Fibroblast of skin of back (primary cell): ENCODE results near the gene NEK1. TPM values are rescaled to one million over a fixed set of nuclear protein-coding genes. Genes with fewer than 3 reads are reported as not detected.

Experiments used
- DNase-seq: peaks from one replicate; pipeline ENCODE4 v3.0.0-alpha.2; 2013
- polyA plus RNA-seq, 2 experiments: library from polyadenylated mRNA; unstranded; fragments of 120-200 nt; gene quantifications; one replicate each; pipeline ENCODE4 v1.2.1, GENCODE V29; 2013; ENCODE audit not compliant: insufficient read length in 2 of 2

Gene NEK1, protein sequence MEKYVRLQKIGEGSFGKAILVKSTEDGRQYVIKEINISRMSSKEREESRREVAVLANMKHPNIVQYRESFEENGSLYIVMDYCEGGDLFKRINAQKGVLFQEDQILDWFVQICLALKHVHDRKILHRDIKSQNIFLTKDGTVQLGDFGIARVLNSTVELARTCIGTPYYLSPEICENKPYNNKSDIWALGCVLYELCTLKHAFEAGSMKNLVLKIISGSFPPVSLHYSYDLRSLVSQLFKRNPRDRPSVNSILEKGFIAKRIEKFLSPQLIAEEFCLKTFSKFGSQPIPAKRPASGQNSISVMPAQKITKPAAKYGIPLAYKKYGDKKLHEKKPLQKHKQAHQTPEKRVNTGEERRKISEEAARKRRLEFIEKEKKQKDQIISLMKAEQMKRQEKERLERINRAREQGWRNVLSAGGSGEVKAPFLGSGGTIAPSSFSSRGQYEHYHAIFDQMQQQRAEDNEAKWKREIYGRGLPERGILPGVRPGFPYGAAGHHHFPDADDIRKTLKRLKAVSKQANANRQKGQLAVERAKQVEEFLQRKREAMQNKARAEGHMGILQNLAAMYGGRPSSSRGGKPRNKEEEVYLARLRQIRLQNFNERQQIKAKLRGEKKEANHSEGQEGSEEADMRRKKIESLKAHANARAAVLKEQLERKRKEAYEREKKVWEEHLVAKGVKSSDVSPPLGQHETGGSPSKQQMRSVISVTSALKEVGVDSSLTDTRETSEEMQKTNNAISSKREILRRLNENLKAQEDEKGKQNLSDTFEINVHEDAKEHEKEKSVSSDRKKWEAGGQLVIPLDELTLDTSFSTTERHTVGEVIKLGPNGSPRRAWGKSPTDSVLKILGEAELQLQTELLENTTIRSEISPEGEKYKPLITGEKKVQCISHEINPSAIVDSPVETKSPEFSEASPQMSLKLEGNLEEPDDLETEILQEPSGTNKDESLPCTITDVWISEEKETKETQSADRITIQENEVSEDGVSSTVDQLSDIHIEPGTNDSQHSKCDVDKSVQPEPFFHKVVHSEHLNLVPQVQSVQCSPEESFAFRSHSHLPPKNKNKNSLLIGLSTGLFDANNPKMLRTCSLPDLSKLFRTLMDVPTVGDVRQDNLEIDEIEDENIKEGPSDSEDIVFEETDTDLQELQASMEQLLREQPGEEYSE (N-terminal part only)
- polyA plus RNA-seq (2013, experiment 1 of 2; ENCODE audit: insufficient read length), result 6.9 TPM
- polyA plus RNA-seq (2013, experiment 2 of 2; ENCODE audit: insufficient read length), result 8.5 TPM

DNA sequence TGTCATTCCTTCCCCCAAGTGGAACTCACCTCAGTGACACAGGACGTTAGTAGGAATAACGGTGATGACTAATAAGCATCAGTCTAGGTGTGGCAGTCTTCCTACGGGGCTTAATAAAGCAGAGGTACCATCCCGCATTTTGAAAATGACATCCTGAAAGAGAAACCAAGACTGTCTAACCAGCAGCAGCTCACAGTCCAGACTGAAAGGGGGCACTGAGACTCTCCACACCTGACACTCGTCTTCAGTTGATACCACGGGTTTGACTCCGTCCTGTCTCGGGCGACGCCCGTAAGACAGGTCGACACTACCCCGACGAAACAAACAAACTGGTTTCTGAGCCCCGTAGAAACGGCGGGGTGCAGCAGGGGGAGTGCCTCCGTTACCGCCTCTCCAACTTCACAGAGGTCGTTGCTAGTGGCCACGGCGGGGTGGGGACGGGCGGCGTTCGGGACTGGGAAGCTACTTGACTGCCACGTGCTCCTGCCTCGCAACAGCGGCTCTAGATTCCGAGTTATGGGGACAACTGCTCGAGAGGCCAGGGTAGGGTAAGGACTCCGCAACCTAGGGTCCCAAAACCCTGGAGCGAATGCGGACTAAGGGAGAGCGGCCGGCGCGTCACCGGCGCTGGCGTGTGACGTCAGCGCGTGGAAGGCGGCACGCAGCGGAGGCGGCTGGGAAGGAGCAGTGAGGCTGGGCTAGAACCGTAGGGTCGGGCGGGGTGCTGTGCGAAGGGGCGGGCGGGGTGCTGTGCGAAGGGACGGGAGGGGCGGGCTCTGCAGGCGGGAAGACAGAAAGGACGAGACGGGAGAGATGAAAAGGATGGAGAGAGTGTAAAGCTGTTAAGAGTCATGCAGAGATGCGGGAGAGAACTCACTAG is at the start of gene NEK1:
Gene NEK1 (minus strand): TSS at position 593 of the 880 bp plus-strand sequence. CDS start 9,953 bp downstream, outside the sequence.
- DNase-seq, result peak; percentile 90

DNA sequence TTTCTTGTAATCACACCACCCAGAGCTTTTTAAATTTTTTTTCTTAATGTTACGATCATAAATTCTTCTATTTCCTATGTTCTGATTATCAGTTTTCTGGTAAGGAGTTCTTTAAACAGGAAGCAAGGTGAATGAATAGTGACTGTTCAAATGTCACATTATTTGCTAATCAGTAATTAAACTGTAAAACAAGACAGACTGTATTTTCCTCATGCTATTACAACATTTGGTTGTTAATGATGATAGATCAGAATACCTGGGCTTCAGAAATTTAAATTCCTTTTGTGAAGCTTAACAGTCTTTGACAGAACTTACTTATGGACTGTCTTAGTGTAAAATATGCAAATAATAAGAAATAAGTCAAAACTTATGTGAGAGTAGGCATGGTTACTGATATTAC is 49.4 kb upstream of the NEK1 start:
- DNase-seq, result no peak

DNA sequence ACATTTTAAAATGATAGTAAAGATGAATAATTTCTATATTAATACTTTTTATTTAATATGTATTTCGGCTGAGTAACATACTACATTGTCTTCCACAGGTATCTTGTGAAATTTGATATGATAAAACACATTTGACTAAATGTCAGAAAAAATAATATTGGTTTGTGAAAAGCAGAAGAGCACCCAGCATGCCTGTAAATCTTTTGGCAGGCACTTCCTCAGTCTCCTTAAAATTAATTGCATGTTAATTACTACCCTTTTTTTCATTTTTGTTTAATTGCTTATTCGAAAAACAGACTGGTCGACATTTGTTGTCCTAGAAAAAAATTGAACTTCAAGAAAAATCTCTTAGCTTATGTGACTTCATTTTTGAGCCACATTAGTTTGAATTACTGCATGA is 48.5 kb upstream of the NEK1 start:
- DNase-seq, result no peak

DNA sequence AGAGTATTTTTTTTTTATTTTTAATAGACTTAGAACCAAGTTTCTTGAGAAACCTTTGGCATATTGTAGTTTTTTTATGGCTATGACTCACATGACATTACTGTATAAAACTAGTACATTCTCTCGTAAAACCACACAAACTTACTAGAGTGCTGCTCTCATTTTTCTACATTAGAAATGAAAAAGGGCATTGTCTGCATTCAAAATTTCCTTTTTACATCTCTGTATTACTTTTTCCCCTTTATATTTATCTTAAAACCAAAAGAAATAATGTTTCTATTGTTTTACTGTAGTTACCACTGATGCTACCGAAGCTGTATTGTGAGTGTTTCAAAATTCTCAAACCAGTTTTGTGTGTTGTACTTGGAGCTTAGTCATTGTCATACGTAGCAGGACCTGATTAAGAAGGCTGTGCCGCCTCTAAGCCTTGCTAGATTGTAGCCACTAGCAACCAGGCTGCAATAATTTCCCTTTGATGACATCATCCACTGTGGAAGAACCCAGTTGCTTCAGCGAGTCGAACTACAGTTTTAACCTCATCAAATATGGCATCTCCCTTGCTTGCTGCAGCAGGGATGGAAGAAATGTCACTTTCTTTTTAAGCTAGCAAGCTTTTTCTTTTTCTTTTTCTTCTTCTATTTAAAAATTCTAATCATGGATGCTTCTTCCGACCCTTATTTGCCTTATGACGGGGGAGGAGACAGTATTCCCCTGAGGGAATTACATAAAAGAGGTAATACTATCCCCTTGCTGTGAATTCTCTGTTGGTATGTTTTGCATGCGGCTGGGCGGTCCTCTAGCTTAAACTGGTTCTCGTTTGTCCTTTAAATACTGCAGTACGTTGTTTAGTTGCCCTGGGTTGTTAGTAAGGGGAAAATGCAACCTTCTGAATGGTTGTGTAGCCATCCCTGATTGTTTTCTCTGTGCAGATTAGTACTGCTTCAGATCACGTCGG is 47.6 kb upstream of the NEK1 start:
- DNase-seq, result peak; percentile 98

DNA sequence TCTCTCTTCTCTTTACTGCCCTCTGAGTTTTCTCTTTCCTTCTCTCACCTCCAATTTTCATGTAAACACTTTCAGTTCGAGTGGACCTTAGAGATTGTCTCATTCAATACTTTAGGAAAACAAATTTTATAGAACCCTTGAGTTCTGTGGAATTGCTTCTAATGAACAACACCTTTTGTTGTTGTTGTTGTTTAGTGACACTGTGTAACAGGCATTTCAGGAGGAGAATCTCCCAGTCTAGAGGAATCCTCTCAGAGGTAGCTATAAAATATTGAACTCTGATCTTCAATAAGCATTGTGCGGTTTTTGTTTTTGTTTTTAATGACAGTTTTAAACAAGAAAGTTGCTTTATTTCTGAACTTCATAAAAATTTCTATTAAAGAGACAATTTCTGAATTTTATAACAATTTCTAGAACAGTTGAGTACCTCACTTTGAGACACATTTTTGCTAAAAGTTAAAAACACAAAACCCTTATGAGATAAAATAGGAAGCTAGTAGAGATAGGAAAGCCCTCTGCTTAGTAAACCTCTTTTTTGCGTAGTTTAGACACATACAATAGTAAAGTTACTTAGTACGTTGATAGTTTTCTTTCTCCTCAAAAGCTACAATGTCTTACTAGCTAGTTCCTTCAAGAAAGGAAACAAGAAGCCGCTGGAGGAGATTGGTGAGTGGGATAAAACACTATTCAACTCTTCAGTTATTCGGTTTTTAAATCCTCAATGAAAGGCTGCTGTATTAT is 46.8 kb upstream of the NEK1 start:
- no peak for DNase-seq

DNA sequence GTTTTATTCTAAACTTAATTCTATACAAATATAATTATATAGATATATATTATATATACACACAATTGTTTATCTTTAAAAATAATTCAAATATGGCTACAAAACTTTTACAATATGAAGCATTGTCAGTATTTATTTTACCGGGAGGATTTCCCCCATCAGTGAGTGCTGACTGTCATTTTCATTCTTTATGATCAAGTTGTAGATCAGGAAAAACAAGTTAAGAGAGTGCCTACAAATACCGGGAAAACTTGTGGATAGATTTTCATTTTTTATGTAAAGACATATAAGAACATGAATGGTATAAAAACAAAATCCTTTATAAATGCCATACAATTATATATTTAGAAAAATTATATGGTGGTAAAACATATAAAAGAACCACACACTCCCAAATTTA is 45.8 kb upstream of the NEK1 start:
- no peak for DNase-seq

DNA sequence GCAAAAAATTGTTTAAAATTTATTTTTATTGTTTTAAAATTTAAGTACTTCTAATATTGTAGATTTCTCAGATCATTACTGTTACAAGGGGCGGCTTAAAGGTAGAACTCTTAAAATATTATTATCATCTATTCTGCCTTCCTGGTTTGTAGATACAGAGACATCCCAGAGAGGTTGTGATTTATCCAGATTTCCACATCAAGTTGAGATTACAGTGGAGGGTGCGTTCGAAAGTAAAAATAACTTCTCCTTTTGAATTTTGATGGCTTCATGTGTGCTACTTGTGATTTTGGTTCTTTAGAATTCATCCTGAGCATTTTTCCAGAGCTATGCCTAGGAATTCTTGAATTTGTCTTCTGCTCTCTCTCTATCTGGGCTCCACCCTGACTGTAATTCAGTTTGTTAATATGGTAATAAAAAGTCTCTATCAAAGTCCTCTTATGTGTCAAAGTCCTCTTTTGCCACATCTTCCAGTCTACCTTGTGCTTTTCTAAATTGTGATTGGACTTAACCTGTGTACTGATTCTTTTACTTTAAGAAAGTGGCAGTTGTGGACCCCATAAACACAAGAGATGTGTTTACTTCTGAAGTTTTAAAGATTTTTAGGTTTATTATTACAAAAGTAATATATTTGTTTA is 45.2 kb upstream of the NEK1 start:
- DNase-seq, result no peak

DNA sequence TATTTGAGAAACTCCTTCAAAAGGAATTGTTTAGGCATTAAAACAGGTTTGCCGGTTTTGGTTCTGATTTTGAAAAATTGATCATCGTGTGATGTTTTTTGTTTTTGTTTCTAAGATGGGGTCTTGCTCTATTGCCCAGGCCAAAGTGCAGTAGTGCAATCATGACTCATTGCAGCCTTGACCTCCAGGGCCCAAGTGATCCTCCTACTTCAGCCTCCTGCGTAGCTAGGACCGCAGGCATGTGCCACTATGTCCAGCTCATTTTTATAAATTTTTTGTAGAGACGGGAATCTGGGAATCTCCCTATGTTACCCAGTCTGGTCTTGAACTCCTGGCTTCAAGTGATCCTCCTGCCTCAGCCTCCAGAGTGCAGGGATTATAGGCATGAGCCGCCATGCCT is 43.0 kb upstream of the NEK1 start:
- no peak for DNase-seq

DNA sequence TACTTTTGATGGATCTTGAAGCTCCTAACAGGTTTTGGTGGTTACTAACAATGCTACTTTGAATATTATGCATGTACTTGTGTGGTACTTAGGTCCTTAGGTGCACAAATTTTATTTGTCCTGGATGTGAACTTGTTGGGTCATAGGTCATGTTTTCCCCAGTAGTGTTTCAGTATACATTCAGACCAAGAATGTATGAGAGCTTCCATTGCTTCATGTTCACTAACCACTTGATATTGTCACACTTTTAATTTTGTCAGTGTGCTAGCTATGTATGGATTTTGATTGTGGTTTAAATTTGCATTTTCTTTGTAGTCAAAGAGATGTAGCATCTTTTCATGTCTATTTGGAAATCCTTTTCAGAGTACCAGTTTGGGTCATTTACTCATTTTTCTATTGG is 40.2 kb upstream of the NEK1 start:
- DNase-seq, result no peak

DNA sequence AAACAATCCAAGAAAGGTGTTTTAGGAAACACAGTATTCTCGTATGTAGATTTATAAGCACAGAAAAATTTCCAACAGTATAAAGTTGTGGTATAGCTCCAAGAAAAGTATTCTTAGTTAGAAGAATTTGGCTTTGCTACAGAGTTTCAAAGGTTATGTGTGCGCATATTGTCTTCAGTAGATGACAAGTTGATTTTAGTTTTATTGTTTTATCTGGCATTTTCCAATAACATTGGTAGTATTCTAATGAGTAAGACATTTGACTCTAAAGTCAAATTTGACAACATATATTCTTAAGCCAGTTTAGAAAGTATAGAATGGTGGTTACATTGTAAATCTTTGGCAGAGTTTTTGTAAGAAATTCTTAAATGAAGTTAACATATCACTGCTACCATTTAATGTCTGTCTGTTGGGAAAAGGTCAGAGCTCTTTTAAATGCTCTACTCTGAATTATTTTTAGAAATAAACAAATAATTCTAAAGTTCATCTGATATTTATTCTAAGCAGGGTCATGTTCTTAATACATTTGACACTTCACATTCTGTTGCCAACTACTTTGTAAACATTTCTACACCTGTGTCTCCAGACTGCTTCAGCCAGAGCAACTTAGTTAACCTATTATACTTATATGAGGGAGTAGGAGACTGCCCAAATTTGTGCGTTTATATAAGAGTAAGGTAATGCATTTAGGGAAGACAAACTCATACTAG is 38.0 kb upstream of the NEK1 start:
- DNase-seq, result no peak

DNA sequence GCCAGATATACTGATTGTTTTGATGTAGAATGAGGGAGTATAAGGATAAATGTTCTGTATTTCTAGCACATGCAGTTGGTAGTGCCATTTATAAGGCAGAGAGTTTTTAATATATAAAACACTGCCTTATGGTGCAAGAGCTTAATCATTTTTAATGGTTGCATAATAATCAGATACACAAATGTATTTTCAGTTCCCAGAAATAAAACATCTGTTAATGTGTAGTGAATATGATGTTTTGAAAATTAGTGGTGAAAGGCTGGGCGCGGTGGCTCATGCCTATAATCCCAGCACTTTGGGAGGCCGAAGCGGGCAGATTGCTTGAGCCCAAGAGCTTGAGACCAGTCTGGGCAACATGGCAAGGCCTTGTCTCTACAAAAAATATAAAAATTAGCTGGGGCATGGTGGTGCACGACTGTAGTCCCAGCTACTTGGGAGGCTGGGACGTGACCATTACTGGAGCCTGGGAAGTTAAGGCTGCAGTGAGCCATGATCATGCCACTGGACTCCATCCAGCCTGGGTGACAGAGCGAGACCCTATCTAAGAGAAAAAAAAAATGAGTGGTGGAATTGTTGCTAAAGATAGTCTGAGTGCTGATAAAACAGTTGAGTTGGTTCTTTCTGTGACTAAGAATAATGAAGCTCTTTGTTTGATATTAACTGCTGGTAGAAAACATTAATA is 37.3 kb upstream of the NEK1 start:
- DNase-seq, result no peak

DNA sequence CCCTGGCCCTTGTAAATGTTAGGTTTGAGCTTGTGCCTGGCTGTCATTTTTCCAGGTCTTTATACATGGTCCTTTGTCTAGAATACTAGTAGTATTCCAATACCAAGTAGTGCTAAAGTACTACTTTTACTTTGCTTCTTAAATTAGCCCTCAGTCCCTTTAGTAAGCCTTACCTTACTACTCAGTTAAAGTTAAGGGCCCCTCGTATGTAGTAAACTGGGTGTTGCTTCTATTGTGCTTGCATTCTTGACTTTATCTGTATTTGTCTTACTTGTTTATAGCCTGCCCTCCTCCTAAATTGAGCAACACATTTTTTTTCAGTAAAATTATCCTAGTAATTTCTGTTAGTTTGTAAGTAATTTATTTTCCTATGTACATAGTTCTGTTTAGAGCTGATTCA is 33.2 kb upstream of the NEK1 start:
- no peak for DNase-seq

DNA sequence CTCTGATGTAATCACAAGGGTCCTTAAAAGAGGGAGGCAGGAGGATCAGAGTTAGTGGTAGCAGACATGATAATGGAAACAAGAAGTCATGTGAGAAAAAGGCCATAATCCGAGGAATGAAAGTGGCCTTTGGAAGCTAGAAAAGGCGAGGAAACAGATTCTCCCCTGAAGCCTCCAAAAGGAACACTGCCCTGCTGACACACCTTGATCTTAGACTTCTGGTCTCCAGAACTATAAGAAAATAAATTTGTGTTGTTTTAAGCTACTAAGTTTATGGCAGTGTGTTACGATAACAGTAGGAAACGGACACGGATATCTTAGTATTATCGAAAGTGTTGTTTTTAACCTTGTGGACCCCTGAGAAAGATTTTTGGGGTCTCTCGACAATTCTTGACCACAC is 32.4 kb upstream of the NEK1 start:
- no peak for DNase-seq

DNA sequence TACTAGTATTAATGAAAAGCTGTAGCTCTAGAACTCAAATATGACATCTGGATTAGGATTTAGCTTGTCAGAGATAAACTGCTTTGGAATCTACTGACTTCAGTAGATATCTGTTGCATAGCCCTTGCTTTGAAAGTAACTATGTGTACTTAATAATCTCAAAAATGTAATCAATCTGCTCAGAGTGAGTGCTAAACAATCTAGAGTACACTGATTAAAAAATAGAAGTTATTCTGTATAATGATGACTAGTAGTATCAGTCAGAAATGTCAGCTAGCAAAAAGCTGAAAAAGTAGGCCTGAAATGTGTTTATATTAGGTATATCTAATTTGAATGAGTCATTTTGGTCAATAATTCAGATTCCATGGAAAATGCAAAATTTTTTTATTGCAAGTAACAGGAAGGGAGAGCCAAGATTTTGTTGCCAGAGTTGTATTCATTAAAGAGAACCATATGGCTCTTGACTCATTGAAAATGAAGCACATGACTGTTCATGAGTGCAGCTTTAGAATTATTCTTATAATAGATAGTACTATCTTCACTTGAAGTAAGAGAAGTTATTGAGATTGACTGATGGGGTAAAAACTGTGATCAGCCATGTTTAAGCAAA is 28.0 kb upstream of the NEK1 start:
- DNase-seq, result peak; percentile 80

DNA sequence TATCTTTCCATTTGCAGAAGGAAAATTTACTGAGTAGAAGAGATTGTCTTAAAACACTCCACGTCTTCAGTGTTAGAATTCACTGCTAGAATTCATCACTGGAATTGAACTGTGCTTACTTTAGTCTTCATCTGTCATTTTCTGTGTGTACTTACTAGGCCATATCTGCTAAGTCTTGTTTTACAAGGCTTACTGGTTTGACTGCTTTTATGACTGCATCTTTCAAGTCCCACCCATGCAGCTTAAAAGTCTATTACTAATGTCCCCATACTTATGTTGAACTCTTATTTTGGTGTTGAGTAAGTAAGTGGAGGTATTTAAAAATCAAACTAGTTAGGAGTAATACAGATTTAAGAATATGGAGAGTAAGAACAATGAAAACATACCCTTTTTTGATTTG is 22.6 kb upstream of the NEK1 start:
- no peak for DNase-seq

DNA sequence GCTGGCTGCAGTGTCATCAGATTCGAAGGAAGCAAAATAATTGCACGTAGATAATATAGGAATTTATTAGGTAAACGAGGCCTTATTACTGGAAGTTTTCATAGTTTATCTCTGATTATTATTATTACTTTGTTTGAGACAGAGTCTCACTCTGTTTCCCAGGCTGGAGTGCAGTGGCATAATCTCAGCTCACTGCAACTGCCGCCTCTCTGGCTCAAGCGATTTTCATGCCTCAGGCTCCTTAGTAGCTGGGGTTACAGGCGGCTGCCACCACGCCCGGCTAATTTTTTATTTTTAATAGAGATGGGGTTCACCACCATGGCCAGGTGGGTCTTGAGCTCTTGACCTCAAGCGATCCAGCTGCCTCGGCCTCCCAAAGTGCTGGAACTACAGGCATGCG is 20.5 kb upstream of the NEK1 start:
- no peak for DNase-seq

DNA sequence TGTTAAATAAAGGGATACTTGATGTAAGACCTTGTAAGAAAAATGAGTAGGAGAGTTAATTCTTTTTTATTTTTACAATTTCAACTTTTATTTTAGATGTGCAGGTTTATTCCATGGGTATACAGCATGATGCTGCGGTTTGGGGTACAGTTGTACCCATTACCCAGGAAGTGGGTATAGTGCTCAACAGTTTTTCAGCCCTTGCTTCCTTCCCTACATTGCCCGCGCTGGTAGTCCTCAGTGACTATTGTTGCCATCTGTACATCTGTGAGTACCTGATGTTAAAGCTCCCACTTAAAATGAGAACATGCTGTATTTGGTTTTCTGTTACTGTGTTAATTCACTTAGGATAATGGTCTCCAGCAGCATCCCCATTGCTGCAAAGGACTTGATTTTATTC is 17.7 kb upstream of the NEK1 start:
- no peak for DNase-seq

DNA sequence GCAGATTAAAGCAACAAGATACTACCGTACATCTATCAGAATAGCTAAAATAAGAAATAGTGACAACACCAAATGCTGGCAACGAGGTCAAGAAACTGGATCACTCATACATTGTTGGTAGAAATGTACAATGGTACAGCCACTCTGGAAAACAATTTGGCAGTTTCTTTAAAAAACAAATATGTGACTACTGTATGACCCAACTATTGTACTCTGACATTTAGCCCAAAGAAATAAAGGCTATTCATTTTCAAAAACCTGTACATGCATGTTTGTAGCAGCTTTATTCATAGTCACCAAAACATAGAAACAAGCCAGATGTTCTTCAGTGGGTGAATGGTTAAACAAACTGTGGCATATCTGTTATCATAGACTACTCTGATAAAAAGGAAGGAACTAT is 16.2 kb upstream of the NEK1 start:
- no peak for DNase-seq
